Adrenal gland (tissue), 5 donors: ENCODE data around the gene HBB.

Experiments used
- CTCF ChIP-seq, 6 experiments: fragments of 450-650 bp in 4 of 6; fragments of 200-600 bp in 2 of 6; sonication (generic) in 1 of 6; IDR thresholded peaks; 1 replicate in 5 of 6; 2 replicates in 1 of 6; pipeline versions ENCODE4 v1.5.1 to v1.8.0; 2016 to 2021; ENCODE audit warnings: antibody characterized with exemption in 6 of 6, mild to moderate bottlenecking in 2 of 6, moderate library complexity in 1 of 6
- POLR2A ChIP-seq, 2 donors: fragments of 450-650 bp; IDR thresholded peaks; one replicate each; pipeline ENCODE4 v1.6.1; 2017; ENCODE audit warnings: antibody characterized with exemption in 2 of 2, mild to moderate bottlenecking in 2 of 2, moderate library complexity in 1 of 2
- donor health status: DM: no; HTN: no; CAD: no.

DNA sequence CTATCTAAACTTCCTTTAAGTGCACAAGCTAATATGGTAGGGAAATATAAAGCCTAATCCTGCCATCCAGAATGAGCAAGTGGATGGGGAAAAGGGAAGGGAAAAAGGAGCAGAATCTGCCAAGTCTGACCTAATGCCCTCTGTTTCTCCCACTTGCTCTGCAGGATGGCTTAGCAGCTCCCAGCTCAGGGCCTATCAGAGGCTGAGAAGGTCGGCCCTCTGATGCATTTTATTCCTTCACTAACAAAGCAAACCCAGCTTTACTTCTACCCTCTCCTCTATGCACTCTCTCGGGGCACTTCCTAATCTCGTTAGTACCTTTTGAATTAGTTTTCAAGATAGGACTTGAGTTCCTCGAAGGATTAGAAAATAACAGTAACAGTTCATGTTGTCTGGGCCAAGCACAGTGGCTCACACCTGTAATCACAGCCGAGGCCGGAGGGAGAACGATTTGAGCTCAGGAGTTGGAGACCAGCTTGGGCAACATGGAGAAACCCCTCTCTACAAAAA, 16.4 kb downstream of the HBB start:
- TF ChIP-seq CTCF (IDR thresholded peaks at IDR 0.05), result no peak
- no peak for TF ChIP-seq POLR2A (IDR thresholded peaks at IDR 0.05)
